IPS-20b (cell line): Measurements from ENCODE around the gene NARS2.
"Not testable (repeated sequence)": the region's sequence is repeated elsewhere in the genome, so short reads cannot be mapped to it uniquely, and the experiment has no call there.

Experiments used
- H3K27ac ChIP-seq: one replicate; pipeline ENCODE4 v1.5.1; 2013; ENCODE audit warnings: low read length
- H3K27me3 ChIP-seq: 2 replicates; pipeline ENCODE4 v1.6.1; 2013; ENCODE audit warnings: mild to moderate bottlenecking, low read length, inconsistent platforms; ENCODE audit not compliant: insufficient read depth
- H3K36me3 ChIP-seq: 2 replicates; pipeline ENCODE4 v1.6.1; 2013; ENCODE audit warnings: low read depth, mild to moderate bottlenecking, inconsistent platforms, low read length, moderate library complexity; ENCODE audit not compliant: insufficient read depth
- H3K4me1 ChIP-seq: 2 replicates; pipeline ENCODE4 v1.6.1; 2013; ENCODE audit warnings: mild to moderate bottlenecking, control low read depth, inconsistent platforms, low read length, moderate library complexity; ENCODE audit not compliant: insufficient read depth
- H3K4me3 ChIP-seq: 2 replicates; pipeline ENCODE4 v1.5.1; 2013; ENCODE audit warnings: mild to moderate bottlenecking, low read length, inconsistent platforms
- H3K9ac ChIP-seq: 2 replicates; pipeline ENCODE4 v1.6.1; 2013; ENCODE audit warnings: low read depth, mild to moderate bottlenecking, inconsistent platforms, low read length, moderate library complexity
- H3K9me3 ChIP-seq: 2 replicates; pipeline ENCODE4 v1.6.1; 2013; ENCODE audit warnings: mild to moderate bottlenecking, low read depth, low read length, inconsistent platforms; ENCODE audit not compliant: insufficient read depth

The NARS2 gene, protein sequence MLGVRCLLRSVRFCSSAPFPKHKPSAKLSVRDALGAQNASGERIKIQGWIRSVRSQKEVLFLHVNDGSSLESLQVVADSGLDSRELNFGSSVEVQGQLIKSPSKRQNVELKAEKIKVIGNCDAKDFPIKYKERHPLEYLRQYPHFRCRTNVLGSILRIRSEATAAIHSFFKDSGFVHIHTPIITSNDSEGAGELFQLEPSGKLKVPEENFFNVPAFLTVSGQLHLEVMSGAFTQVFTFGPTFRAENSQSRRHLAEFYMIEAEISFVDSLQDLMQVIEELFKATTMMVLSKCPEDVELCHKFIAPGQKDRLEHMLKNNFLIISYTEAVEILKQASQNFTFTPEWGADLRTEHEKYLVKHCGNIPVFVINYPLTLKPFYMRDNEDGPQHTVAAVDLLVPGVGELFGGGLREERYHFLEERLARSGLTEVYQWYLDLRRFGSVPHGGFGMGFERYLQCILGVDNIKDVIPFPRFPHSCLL

GRCh38 chr11:78574386-78575381 lies at the start of gene NARS2:
TSS of gene NARS2 (minus strand) at chr11:78574864. CDS start at chr11:78574488, 376 bp downstream.
- Histone ChIP-seq H3K9ac (peak within 1 kb of the TSS; percentile 86), H3K4me3 (peak within 1 kb of the TSS; percentile 80), H3K36me3 (peaks cover 25% of the 10 kb centered on the region), H3K4me1 (peaks cover 2% of the 10 kb centered on the region; the same call in 1 of the 2 replicates), H3K27me3 (no peaks in the 10 kb centered on the region), H3K27ac (peak within 1 kb of the TSS; percentile 17), H3K9me3 (no peaks in the 10 kb centered on the region)

DNA sequence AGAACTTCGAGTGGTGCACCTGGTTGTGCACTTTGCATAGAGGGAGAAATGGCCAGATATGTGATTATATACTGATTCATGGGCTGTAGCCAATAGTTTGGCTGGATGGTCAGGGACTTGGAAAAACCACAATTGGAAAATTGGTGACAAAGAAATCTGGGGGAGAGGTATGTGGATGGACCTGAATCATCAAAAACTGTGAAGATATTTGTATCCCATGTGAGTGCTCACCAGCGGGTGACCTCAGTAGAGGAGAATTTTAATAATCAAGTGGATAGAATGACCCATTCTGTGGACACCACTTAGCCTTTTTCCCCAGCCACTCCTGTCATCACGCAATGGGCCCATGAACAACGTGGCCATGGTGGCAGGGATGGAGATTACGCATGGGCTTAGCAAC lies 48.0 kb upstream of the NARS2 start:
- Histone ChIP-seq H3K4me1 (no peaks in the 10 kb centered on the region), H3K4me3 (no peak overlapping the region), H3K9ac (no peak overlapping the region), H3K9me3 (peaks cover 18% of the 10 kb centered on the region), H3K27ac (no peak overlapping the region), H3K27me3 (no peaks in the 10 kb centered on the region), H3K36me3 (no peaks in the 10 kb centered on the region)

GRCh38 chr11:78620159-78620558 lies 45.5 kb upstream of the NARS2 start:
- no peaks in the 10 kb centered on the region for H3K36me3 ChIP-seq
- H3K27ac ChIP-seq = no peak overlapping the region

GRCh38 chr11:78615724-78616123 lies 41.1 kb upstream of the NARS2 start:
- Histone ChIP-seq H3K9me3 (peaks cover 18% of the 10 kb centered on the region), H3K4me1 (no peaks in the 10 kb centered on the region), H3K9ac (no peak overlapping the region), H3K4me3 (no peak overlapping the region), H3K36me3 (no peaks in the 10 kb centered on the region), H3K27ac (no peak overlapping the region), H3K27me3 (no peaks in the 10 kb centered on the region)

More at GRCh38 chr11:78620159-78620558, 45.5 kb upstream of the NARS2 start:
- H3K4me3 ChIP-seq = no peak overlapping the region
- H3K4me1 ChIP-seq = no peaks in the 10 kb centered on the region
- H3K27me3 ChIP-seq = no peaks in the 10 kb centered on the region
- H3K9ac ChIP-seq = no peak overlapping the region
- peaks cover 18% of the 10 kb centered on the region for H3K9me3 ChIP-seq

DNA sequence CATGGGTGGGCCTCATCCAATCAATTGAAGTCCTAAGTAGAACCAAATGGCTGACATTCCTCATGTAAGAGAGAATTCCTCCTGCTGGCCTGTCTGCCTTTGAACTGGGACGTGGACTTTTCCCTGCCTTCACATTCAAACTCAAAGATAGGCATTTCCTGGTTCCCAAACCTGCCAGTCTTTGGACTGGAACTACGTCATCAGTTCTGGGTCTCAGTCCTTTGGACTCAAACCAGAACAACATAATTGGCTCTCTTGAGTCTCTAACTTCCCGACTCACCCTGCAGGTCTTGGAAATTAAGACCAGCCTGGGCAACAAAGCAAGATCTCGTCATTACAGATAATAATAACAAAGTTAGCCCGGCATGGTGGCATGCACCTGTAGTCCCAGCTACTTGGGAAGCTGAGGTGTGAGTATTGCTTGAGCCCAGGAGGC lies 38.7 kb upstream of the NARS2 start:
- no peaks in the 10 kb centered on the region for H3K27me3 ChIP-seq
- no peaks in the 10 kb centered on the region for H3K36me3 ChIP-seq
- H3K27ac ChIP-seq = no peak overlapping the region
- no peak overlapping the region for H3K9ac ChIP-seq
- H3K4me1 ChIP-seq = no peaks in the 10 kb centered on the region
- H3K4me3 ChIP-seq = no peak overlapping the region
- no peaks in the 10 kb centered on the region for H3K9me3 ChIP-seq

DNA sequence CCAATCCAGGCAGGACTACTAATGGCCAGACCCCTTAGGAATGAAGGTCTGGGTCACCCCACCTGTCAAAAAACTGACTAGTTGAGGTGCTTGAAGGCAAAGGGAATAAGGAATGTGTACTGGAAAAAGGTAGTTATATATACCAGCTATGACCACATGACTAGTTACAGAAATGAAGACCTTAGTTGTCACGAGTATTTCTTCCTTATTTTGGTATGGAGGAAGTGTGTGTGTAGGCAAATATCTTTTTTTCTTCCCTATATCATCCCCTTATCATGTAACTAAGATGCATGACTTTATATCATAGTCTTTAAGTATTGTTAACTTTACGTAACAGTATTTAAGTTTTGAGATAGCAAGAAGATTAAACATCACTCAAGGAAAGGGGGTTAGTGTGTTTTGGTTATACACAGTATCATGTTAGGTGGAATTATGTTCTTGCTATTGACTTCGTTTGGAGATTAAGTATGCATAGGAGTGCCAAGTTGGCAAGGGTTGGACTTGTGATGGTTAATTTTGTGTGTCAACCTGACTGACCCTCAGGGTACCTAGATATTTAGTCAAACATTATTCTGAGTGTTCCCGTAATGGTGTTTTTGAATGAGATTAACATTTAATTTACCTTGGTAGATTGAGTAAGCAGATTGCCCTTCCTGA lies 38.2 kb upstream of the NARS2 start:
- no peaks in the 10 kb centered on the region for H3K27me3 ChIP-seq
- H3K27ac ChIP-seq = no peak overlapping the region
- no peak overlapping the region for H3K4me3 ChIP-seq
- H3K9ac ChIP-seq = no peak overlapping the region
- H3K9me3 ChIP-seq = no peaks in the 10 kb centered on the region
- no peaks in the 10 kb centered on the region for H3K36me3 ChIP-seq
- H3K4me1 ChIP-seq = no peaks in the 10 kb centered on the region

GRCh38 chr11:78609321-78609720 lies 34.7 kb upstream of the NARS2 start:
- H3K4me3 ChIP-seq, H3K4me1 ChIP-seq, H3K9ac ChIP-seq, H3K36me3 ChIP-seq, H3K9me3 ChIP-seq, H3K27me3 ChIP-seq, H3K27ac ChIP-seq: not testable (repeated sequence)

GRCh38 chr11:78607696-78608095 lies 33.0 kb upstream of the NARS2 start:
- Histone ChIP-seq H3K9ac (no peak overlapping the region), H3K9me3 (no peaks in the 10 kb centered on the region), H3K4me3 (no peak overlapping the region), H3K27me3 (no peaks in the 10 kb centered on the region), H3K4me1 (peaks cover 7% of the 10 kb centered on the region; the same call in 1 of the 2 replicates), H3K27ac (no peak overlapping the region), H3K36me3 (no peaks in the 10 kb centered on the region)

DNA sequence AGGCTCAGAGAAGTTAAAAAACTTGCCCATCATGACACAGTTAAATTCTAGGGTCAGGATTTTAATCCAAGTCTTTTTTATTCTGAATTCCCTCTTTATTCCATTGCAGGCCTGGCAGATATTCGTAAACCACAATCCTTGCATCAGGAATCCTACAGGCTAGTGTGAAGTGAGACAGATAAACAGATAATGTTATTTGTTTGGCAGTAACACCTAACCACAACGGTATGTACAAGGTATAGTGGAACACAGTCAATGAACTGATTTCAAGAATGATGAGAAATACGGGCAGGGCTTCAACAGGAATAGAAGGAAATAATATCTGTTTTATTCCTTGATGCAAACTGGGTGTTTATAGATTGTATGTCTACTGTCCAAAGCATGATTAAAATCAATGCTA lies 32.0 kb upstream of the NARS2 start:
- Histone ChIP-seq H3K4me1 (peaks cover 7% of the 10 kb centered on the region; the same call in 1 of the 2 replicates), H3K4me3 (no peak overlapping the region), H3K27ac (no peak overlapping the region), H3K36me3 (no peaks in the 10 kb centered on the region), H3K9ac (no peak overlapping the region), H3K27me3 (no peaks in the 10 kb centered on the region), H3K9me3 (no peaks in the 10 kb centered on the region)

DNA sequence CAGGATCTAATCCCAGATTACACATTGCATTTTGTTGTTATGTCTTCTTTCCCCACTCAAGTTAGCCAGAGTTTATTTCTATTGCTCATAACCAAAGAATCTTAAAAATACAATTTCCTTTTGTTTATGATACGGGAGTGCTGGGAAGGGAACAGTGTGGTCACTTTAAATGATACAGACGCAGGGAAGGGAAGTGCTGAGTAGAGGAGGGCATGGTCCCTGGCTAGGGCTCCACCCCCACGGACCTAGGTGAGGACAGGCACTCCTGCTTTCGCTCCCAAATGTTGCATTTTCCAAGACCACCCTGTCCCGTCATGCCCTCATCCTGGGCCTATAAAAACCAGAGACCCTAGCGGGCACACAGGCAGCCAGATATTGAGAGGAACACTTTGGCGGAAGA lies 30.6 kb upstream of the NARS2 start:
- no peak overlapping the region for H3K27ac ChIP-seq
- H3K9ac ChIP-seq = no peak overlapping the region
- no peak overlapping the region for H3K4me3 ChIP-seq
- H3K27me3 ChIP-seq = no peaks in the 10 kb centered on the region
- no peaks in the 10 kb centered on the region for H3K36me3 ChIP-seq
- no peaks in the 10 kb centered on the region for H3K9me3 ChIP-seq
- peaks cover 7% of the 10 kb centered on the region; the same call in 1 of the 2 replicates for H3K4me1 ChIP-seq

DNA sequence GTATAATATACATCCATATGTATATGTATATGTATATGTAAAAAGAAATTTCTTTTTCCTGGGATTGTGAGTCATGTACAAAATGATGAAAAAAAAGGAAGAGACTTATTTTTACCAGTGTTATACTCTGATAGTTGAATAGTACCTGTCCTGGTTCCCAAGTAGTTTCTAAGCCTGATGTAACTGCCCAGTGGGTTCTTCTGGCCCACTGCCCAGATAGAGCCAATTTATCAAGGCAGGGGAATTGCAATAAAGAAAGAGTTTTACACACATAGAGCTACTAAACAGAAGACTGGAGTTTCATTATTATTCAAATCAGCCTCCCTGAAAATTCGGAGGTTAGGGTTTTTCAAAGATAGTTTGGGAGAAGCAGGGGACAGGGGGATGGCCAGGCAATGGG lies 29.1 kb upstream of the NARS2 start:
- no peak overlapping the region for H3K27ac ChIP-seq
- no peak overlapping the region for H3K4me3 ChIP-seq
- no peaks in the 10 kb centered on the region for H3K27me3 ChIP-seq
- H3K4me1 ChIP-seq = peaks cover 7% of the 10 kb centered on the region; the same call in 1 of the 2 replicates
- no peaks in the 10 kb centered on the region for H3K36me3 ChIP-seq
- H3K9me3 ChIP-seq = no peaks in the 10 kb centered on the region
- no peak overlapping the region for H3K9ac ChIP-seq
